Raji (cell line): Measurements from ENCODE around the gene KCNQ1.

Experiments
- POLR2A ChIP-seq: IDR thresholded peaks from 2 replicates; pipeline ENCODE4 v1.6.1; 2011; ENCODE audit warnings: low read depth, low read length, control low read depth; ENCODE audit not compliant: insufficient read depth

Gene KCNQ1

GRCh38 chr11:2554338-2555207 is 109.8 kb downstream of the KCNQ1 start:
- no peak for TF ChIP-seq POLR2A

GRCh38 chr11:2555336-2555735 is 110.5 kb downstream of the KCNQ1 start:
- no peak for TF ChIP-seq POLR2A

- no peak for TF ChIP-seq POLR2A
Observed at GRCh38 chr11:2555891-2556290, 111.1 kb downstream of the KCNQ1 start.

- no peak for TF ChIP-seq POLR2A
Observed at GRCh38 chr11:2557381-2557780, 112.6 kb downstream of the KCNQ1 start.

GRCh38 chr11:2558397-2558796 is 113.6 kb downstream of the KCNQ1 start:
- no peak for TF ChIP-seq POLR2A

GRCh38 chr11:2558861-2559526 is 114.2 kb downstream of the KCNQ1 start:
- no peak for TF ChIP-seq POLR2A

- no peak for TF ChIP-seq POLR2A
Observed at GRCh38 chr11:2559527-2560311, 114.9 kb downstream of the KCNQ1 start.

- no peak for TF ChIP-seq POLR2A
Observed at GRCh38 chr11:2561696-2562581, 117.1 kb downstream of the KCNQ1 start.

GRCh38 chr11:2562890-2563212 is 118.0 kb downstream of the KCNQ1 start:
- no peak for TF ChIP-seq POLR2A

- no peak for TF ChIP-seq POLR2A
Observed at GRCh38 chr11:2563213-2564007, 118.6 kb downstream of the KCNQ1 start.

GRCh38 chr11:2564008-2564530 is 119.3 kb downstream of the KCNQ1 start:
- no peak for TF ChIP-seq POLR2A

GRCh38 chr11:2564588-2565425 is 120.0 kb downstream of the KCNQ1 start:
- TF ChIP-seq POLR2A = no peak

- no peak for TF ChIP-seq POLR2A
Observed at GRCh38 chr11:2565447-2566222, 120.8 kb downstream of the KCNQ1 start.
